Adrenal gland (tissue), 5 donors: ENCODE measurements around the gene CCDC28A.

ENCODE experiments used
- CTCF ChIP-seq, 6 experiments: fragments of 450-650 bp in 4 of 6; fragments of 200-600 bp in 2 of 6; sonication (generic) in 1 of 6; IDR thresholded peaks; 1 replicate in 5 of 6; 2 replicates in 1 of 6; pipeline versions ENCODE4 v1.5.1 to v1.8.0; 2016 to 2021; ENCODE audit warnings: antibody characterized with exemption in 6 of 6, mild to moderate bottlenecking in 2 of 6, moderate library complexity in 1 of 6
- POLR2A ChIP-seq, 2 donors: fragments of 450-650 bp; IDR thresholded peaks; one replicate each; pipeline ENCODE4 v1.6.1; 2017; ENCODE audit warnings: antibody characterized with exemption in 2 of 2, mild to moderate bottlenecking in 2 of 2, moderate library complexity in 1 of 2
- donor health status: DM: no; HTN: no; CAD: no.

- TF ChIP-seq CTCF (IDR thresholded peaks at IDR 0.05), result no peak
- no peak for TF ChIP-seq POLR2A (IDR thresholded peaks at IDR 0.05)
Measured at GRCh38 chr6:138803331-138803730, 29.8 kb downstream of the CCDC28A start.
